HUES48 (cell line): ENCODE results near the gene RALY.

Experiments
- H3K27ac ChIP-seq: one replicate; pipeline ENCODE4 v1.7.0; 2013; ENCODE audit warnings: low read depth, low read length, inconsistent platforms
- H3K27me3 ChIP-seq: 2 replicates; pipeline ENCODE4 v1.6.1; 2013; ENCODE audit warnings: mild to moderate bottlenecking, low read length; ENCODE audit not compliant: control insufficient read depth, insufficient read depth
- H3K36me3 ChIP-seq: 2 replicates; pipeline ENCODE4 v1.6.1; 2013; ENCODE audit warnings: low read length; ENCODE audit not compliant: control insufficient read depth, insufficient read depth
- H3K4me1 ChIP-seq: 2 replicates; pipeline ENCODE4 v1.6.1; 2013; ENCODE audit warnings: mild to moderate bottlenecking, low read length; ENCODE audit not compliant: control insufficient read depth, insufficient read depth
- H3K4me3 ChIP-seq: 2 replicates; pipeline ENCODE4 v1.5.1; 2013; ENCODE audit warnings: mild to moderate bottlenecking, low read depth, low read length
- H3K9ac ChIP-seq: 2 replicates; pipeline ENCODE4 v1.6.1; 2013; ENCODE audit warnings: mild to moderate bottlenecking, low read depth, low read length, moderate library complexity
- H3K9me3 ChIP-seq: 2 replicates; pipeline ENCODE4 v1.6.1; 2013; ENCODE audit warnings: low read length; ENCODE audit not compliant: control insufficient read depth, insufficient read depth

The RALY gene

GRCh38 chr20:34068001-34068400 lies 74.3 kb downstream of the RALY start:
- Histone ChIP-seq H3K9ac (no peak overlapping the region), H3K27ac (peak overlapping the region; percentile 21), H3K27me3 (no peaks in the 10 kb centered on the region), H3K4me3 (no peak overlapping the region), H3K36me3 (peaks cover 20% of the 10 kb centered on the region), H3K4me1 (peaks cover 15% of the 10 kb centered on the region), H3K9me3 (no peaks in the 10 kb centered on the region)

- peak overlapping the region; percentile 13 for H3K27ac ChIP-seq
- no peaks in the 10 kb centered on the region for H3K9me3 ChIP-seq
- H3K36me3 ChIP-seq = peaks cover 29% of the 10 kb centered on the region
- no peak overlapping the region for H3K9ac ChIP-seq
- H3K4me3 ChIP-seq = no peak overlapping the region
- no peaks in the 10 kb centered on the region for H3K27me3 ChIP-seq
- peaks cover 15% of the 10 kb centered on the region for H3K4me1 ChIP-seq
These were observed 75.8 kb downstream of the RALY start for GRCh38 chr20:34069341-34070078.

GRCh38 chr20:34070079-34070439 lies 76.3 kb downstream of the RALY start:
- no peaks in the 10 kb centered on the region for H3K27me3 ChIP-seq
- H3K27ac ChIP-seq = no peak overlapping the region
- H3K9me3 ChIP-seq = no peaks in the 10 kb centered on the region
- peaks cover 24% of the 10 kb centered on the region for H3K36me3 ChIP-seq
- H3K4me3 ChIP-seq = no peak overlapping the region
- H3K9ac ChIP-seq = no peak overlapping the region
- H3K4me1 ChIP-seq = peaks cover 15% of the 10 kb centered on the region

- Histone ChIP-seq H3K36me3 (peaks cover 29% of the 10 kb centered on the region), H3K27me3 (no peaks in the 10 kb centered on the region), H3K9me3 (no peaks in the 10 kb centered on the region), H3K4me3 (no peak overlapping the region), H3K9ac (no peak overlapping the region), H3K27ac (no peak overlapping the region), H3K4me1 (peaks cover 15% of the 10 kb centered on the region)
These were observed 77.1 kb downstream of the RALY start for GRCh38 chr20:34070859-34071258.

- Histone ChIP-seq H3K36me3 (peaks cover 42% of the 10 kb centered on the region), H3K4me1 (peaks cover 15% of the 10 kb centered on the region), H3K9me3 (no peaks in the 10 kb centered on the region), H3K27ac (no peak overlapping the region), H3K27me3 (no peaks in the 10 kb centered on the region), H3K9ac (no peak overlapping the region), H3K4me3 (no peak overlapping the region)
These were observed 78.4 kb downstream of the RALY start for GRCh38 chr20:34072076-34072475.

- Histone ChIP-seq H3K9me3 (no peaks in the 10 kb centered on the region), H3K4me3 (no peak overlapping the region), H3K4me1 (peaks cover 9% of the 10 kb centered on the region), H3K9ac (no peak overlapping the region), H3K27me3 (no peaks in the 10 kb centered on the region), H3K27ac (no peak overlapping the region), H3K36me3 (peaks cover 49% of the 10 kb centered on the region)
These were observed 79.1 kb downstream of the RALY start for GRCh38 chr20:34072778-34073177.

GRCh38 chr20:34074101-34074760 lies 80.5 kb downstream of the RALY start:
- Histone ChIP-seq H3K27me3 (no peaks in the 10 kb centered on the region), H3K36me3 (peaks cover 63% of the 10 kb centered on the region), H3K9ac (no peak overlapping the region), H3K4me1 (0 out of 2 replicates have a peak, but pooled peaks cover 4% of the 10 kb centered on the region), H3K4me3 (no peak overlapping the region), H3K27ac (no peak overlapping the region), H3K9me3 (no peaks in the 10 kb centered on the region)

GRCh38 chr20:34075647-34076046 lies 81.9 kb downstream of the RALY start:
- H3K36me3 ChIP-seq = peaks cover 76% of the 10 kb centered on the region
- no peaks in the 10 kb centered on the region for H3K27me3 ChIP-seq
- no peak overlapping the region for H3K27ac ChIP-seq
- H3K4me3 ChIP-seq = no peak overlapping the region
- no peaks in the 10 kb centered on the region for H3K4me1 ChIP-seq
- no peak overlapping the region for H3K9ac ChIP-seq
- H3K9me3 ChIP-seq = no peaks in the 10 kb centered on the region

GRCh38 chr20:34076952-34077351 lies 83.2 kb downstream of the RALY start:
- Histone ChIP-seq H3K4me3 (no peak overlapping the region), H3K27me3 (no peaks in the 10 kb centered on the region), H3K9me3 (no peaks in the 10 kb centered on the region), H3K9ac (no peak overlapping the region), H3K4me1 (no peaks in the 10 kb centered on the region), H3K27ac (no peak overlapping the region), H3K36me3 (peaks cover 83% of the 10 kb centered on the region)

- Histone ChIP-seq H3K4me3 (no peak overlapping the region), H3K4me1 (no peaks in the 10 kb centered on the region), H3K9ac (no peak overlapping the region), H3K36me3 (peaks cover 74% of the 10 kb centered on the region), H3K27me3 (no peaks in the 10 kb centered on the region), H3K27ac (no peak overlapping the region), H3K9me3 (no peaks in the 10 kb centered on the region)
These were observed 84.8 kb downstream of the RALY start for GRCh38 chr20:34078540-34078939.

- Histone ChIP-seq H3K4me3 (no peak overlapping the region), H3K9me3 (no peaks in the 10 kb centered on the region), H3K27ac (no peak overlapping the region), H3K4me1 (no peaks in the 10 kb centered on the region), H3K9ac (no peak overlapping the region), H3K27me3 (no peaks in the 10 kb centered on the region), H3K36me3 (peaks cover 69% of the 10 kb centered on the region)
These were observed 86.1 kb downstream of the RALY start for GRCh38 chr20:34079818-34080217.
